Measurements from ENCODE around the gene MTHFSD.

Gene MTHFSD

GRCh38 chr16:86584071-86584685, 29.1 kb upstream of the MTHFSD start:
- no peak for DNase-seq (ENCODE audit: low read depth)

- no peak for DNase-seq (ENCODE audit: low read depth)
Observed at GRCh38 chr16:86581458-86581857, 26.4 kb upstream of the MTHFSD start.

- no peak for DNase-seq (ENCODE audit: low read depth)
Observed at GRCh38 chr16:86580791-86581170, 25.7 kb upstream of the MTHFSD start.

- no peak for DNase-seq (ENCODE audit: low read depth)
Observed at GRCh38 chr16:86580063-86580790, 25.2 kb upstream of the MTHFSD start.

GRCh38 chr16:86579268-86580062, 24.4 kb upstream of the MTHFSD start:
- no peak for DNase-seq (ENCODE audit: low read depth)

- DNase-seq (ENCODE audit: low read depth) = no peak
Observed at GRCh38 chr16:86578611-86579267, 23.7 kb upstream of the MTHFSD start.

- no peak for DNase-seq (ENCODE audit: low read depth)
Observed at GRCh38 chr16:86578061-86578599, 23.1 kb upstream of the MTHFSD start, which contains the start of gene FOXL1. FOXL1 (plus strand) TSS chr16:86578549; CDS start chr16:86578724, 175 bp downstream.

GRCh38 chr16:86577314-86577971, 22.4 kb upstream of the MTHFSD start:
- no peak for DNase-seq (ENCODE audit: low read depth)

- no peak for DNase-seq (ENCODE audit: low read depth)
Observed at GRCh38 chr16:86576591-86577313, 21.7 kb upstream of the MTHFSD start.

GRCh38 chr16:86575754-86576557, 20.9 kb upstream of the MTHFSD start:
- DNase-seq (ENCODE audit: low read depth) = no peak

- DNase-seq (ENCODE audit: low read depth) = no peak
Observed at GRCh38 chr16:86575095-86575685, 20.2 kb upstream of the MTHFSD start.

GRCh38 chr16:86574646-86575045, 19.6 kb upstream of the MTHFSD start:
- DNase-seq (ENCODE audit: low read depth) = no peak

- DNase-seq (ENCODE audit: low read depth) = no peak
Observed at GRCh38 chr16:86573646-86574508, 18.8 kb upstream of the MTHFSD start.

- no peak for DNase-seq (ENCODE audit: low read depth)
Observed at GRCh38 chr16:86573215-86573614, 18.2 kb upstream of the MTHFSD start.

- no peak for DNase-seq (ENCODE audit: low read depth)
Observed at GRCh38 chr16:86572606-86573005, 17.6 kb upstream of the MTHFSD start.

- DNase-seq (ENCODE audit: low read depth) = no peak
Observed at GRCh38 chr16:86572041-86572521, 17.0 kb upstream of the MTHFSD start.

GRCh38 chr16:86571530-86571915, 16.5 kb upstream of the MTHFSD start:
- DNase-seq (ENCODE audit: low read depth) = no peak

All from HS-5 (cell line).